HepG2 (cell line): ENCODE measurements around the gene RPL4. TPM values are rescaled to one million over a fixed set of nuclear protein-coding genes. Genes with fewer than 3 reads are reported as not detected.
"Not testable (repeated sequence)": the region's sequence is repeated elsewhere in the genome, so short reads cannot be mapped to it uniquely, and the experiment has no call there.

ENCODE experiments used
- ATAC-seq: fragments of 200-7000 bp; cut with Tn5 transposase; 3 replicates; pipeline ENCODE4 v1.9.1; 2020; ENCODE audit warnings: mild to moderate bottlenecking, moderate library complexity
- BruUV-seq: library from RNA; stranded (reverse); fragments of 400-500 nt; replicated peaks from 2 replicates; lab custom pipeline; 2021; lab: Mats Ljungman, UMichigan
- CTCF ChIA-PET: fragments of 300-600 bp; formaldehyde crosslinking; extraction: SDS; loops from one replicate; lab custom pipeline; 2021; ENCODE audit warnings: low total read pairs, inconsistent platforms, low intra/inter-chr PET ratio; lab: Yijun Ruan, JAX
- POLR2A ChIA-PET: fragments of 350-600 bp; sonication (Branson Sonifier 250); formaldehyde crosslinking; loops from one replicate; lab custom pipeline; 2020; ENCODE audit warnings: antibody characterized with exemption, inconsistent platforms; lab: Yijun Ruan, JAX
- DNase-seq: peaks from one replicate; pipeline ENCODE4 v3.0.0-alpha.2; 2015; ENCODE audit warnings: low spot score
- FAIRE-seq: peaks from 3 replicates; lab custom pipeline; 2011; peaks lifted over from hg19 to GRCh38; lab: Jason Lieb, UNC
- H2AFZ ChIP-seq: one replicate; pipeline ENCODE4 v1.6.1; 2011; ENCODE audit warnings: low read length, inconsistent platforms
- H3K27ac ChIP-seq: fragments of 300-600 bp; 3 replicates; pipeline ENCODE4 v1.8.0; 2011; ENCODE audit warnings: mixed run types, mild to moderate bottlenecking, mixed read lengths, low read length, inconsistent platforms; ENCODE audit not compliant: insufficient read depth; ENCODE audit errors: extremely low read length
- H3K27me3 ChIP-seq, 2 experiments: fragments of 200-600 bp in 1 of 2; 2 replicates in 1 of 2; 3 replicates in 1 of 2; pipeline versions ENCODE4 v1.6.0 to v1.8.0; 2011; ENCODE audit warnings: low read length in 2 of 2, mild to moderate bottlenecking in 2 of 2, moderate library complexity in 2 of 2, inconsistent platforms in 1 of 2; ENCODE audit not compliant: insufficient read depth in 2 of 2, control insufficient read depth in 1 of 2
- H3K36me3 ChIP-seq, 2 experiments: fragments of 200-600 bp in 1 of 2; replicated peaks in 1 of 2; 2 replicates in 1 of 2; 3 replicates in 1 of 2; pipeline versions ENCODE4 v1.5.1 to v1.8.0; 2011; ENCODE audit warnings: low read length in 2 of 2, inconsistent platforms in 1 of 2; ENCODE audit not compliant: insufficient read depth in 2 of 2, control insufficient read depth in 1 of 2
- H3K4me1 ChIP-seq: 2 replicates; pipeline ENCODE4 v1.5.1; 2012; ENCODE audit warnings: low read length, inconsistent platforms; ENCODE audit not compliant: insufficient read depth
- H3K4me2 ChIP-seq: 2 replicates; pipeline ENCODE4 v1.6.0; 2011; ENCODE audit warnings: low read depth, low read length, inconsistent platforms
- H3K4me3 ChIP-seq, 3 experiments: fragments of 200-600 bp in 1 of 3; sonication (generic), shearing (Covaris generic) in 1 of 3; replicated peaks in 1 of 3; 2 replicates each; pipeline ENCODE4 v1.5.1; 2011 to 2016; ENCODE audit warnings: low read length in 3 of 3, inconsistent platforms in 2 of 3, low read depth in 2 of 3, mild to moderate bottlenecking in 2 of 3, control low read depth in 1 of 3, mixed read lengths in 1 of 3; ENCODE audit not compliant: insufficient read depth in 1 of 3
- H3K79me2 ChIP-seq: one replicate; pipeline ENCODE4 v1.6.1; 2011; ENCODE audit warnings: low read length, inconsistent platforms; ENCODE audit not compliant: insufficient read depth
- H3K9ac ChIP-seq: 2 replicates; pipeline ENCODE4 v1.6.0; 2011; ENCODE audit warnings: mild to moderate bottlenecking, low read depth, low read length, inconsistent platforms; ENCODE audit not compliant: insufficient read depth
- H3K9me3 ChIP-seq: 2 replicates; pipeline ENCODE4 v1.5.1; 2012; ENCODE audit warnings: mild to moderate bottlenecking, low read length
- H4K20me1 ChIP-seq: 2 replicates; pipeline ENCODE4 v1.6.0; 2011; ENCODE audit warnings: inconsistent platforms, mild to moderate bottlenecking, low read length, moderate library complexity; ENCODE audit not compliant: insufficient read depth
- POLR2AphosphoS5 ChIP-seq: IDR thresholded peaks from 2 replicates; pipeline ENCODE4 v1.6.1; 2012; ENCODE audit warnings: low read depth, low read length
- RBFOX2 ChIP-seq: fragments of 200-400 bp; formaldehyde crosslinking; IDR thresholded peaks from 2 replicates; pipeline ENCODE4 v1.6.1; 2017; ENCODE audit warnings: low read depth, mild to moderate bottlenecking, low read length
- WGBS: methylation state at CpG from one replicate; pipeline ENCODE4 v1.1.6; 2017; ENCODE audit warnings: low lambda C conversion rate; 5-methylcytosine and 5-hydroxymethylcytosine counted together
- in situ Hi-C: cut with HindIII; loops from 2 replicates; pipeline ENCODE4 v1.10.0; 2017; ENCODE audit warnings: low pct_unique_long_range_greater_than_20kb; ENCODE audit not compliant: extremely low pct_ligation_motif_present
- intact Hi-C: fragments of 100-400 bp; cut with micrococcal nuclease; formaldehyde crosslinking; loops from one replicate; pipeline ENCODE4 v1.10.0; 2022; ENCODE audit not compliant: unreplicated experiment
- polyA plus RNA-seq, 8 experiments: library from polyadenylated mRNA; depleted of rRNA in 3 of 8; stranded (reverse) in 7 of 8; unstranded in 1 of 8; fragments of >200 nt; fragmentation: Illumina TruSeq in 4 of 8; extraction: Trizol in 4 of 8; gene quantifications; 2 replicates each; pipeline versions ENCODE4 v1.2.1 to v1.2.3, GENCODE V29; 2011 to 2016; ENCODE audit warnings: low read depth in 4 of 8, missing spikeins in 1 of 8, mixed read lengths in 1 of 8; ENCODE audit not compliant: insufficient read depth in 1 of 8
- total RNA-seq, 5 experiments: library from RNA; depleted of rRNA; stranded (reverse); fragments of >200 nt; fragmentation: Illumina TruSeq; extraction: Trizol; gene quantifications; 2 replicates each; pipeline ENCODE4 v1.2.3, GENCODE V29; 2016; ENCODE audit warnings: low read depth in 1 of 5
- TF ChIP-seq, protein P1 (sequence below): sonication (generic); formaldehyde crosslinking; IDR thresholded peaks from 2 replicates; pipeline ENCODE4 v1.8.0; 2022; ENCODE audit warnings: mild to moderate bottlenecking, missing genetic modification reagents

The RPL4 gene
- total and polyA plus RNA-seq, 2 of the 13 experiments (the other 11 are each of a cell fraction or from before 2014, with no cell fraction given): 3,630 to 3,960 TPM

DNA sequence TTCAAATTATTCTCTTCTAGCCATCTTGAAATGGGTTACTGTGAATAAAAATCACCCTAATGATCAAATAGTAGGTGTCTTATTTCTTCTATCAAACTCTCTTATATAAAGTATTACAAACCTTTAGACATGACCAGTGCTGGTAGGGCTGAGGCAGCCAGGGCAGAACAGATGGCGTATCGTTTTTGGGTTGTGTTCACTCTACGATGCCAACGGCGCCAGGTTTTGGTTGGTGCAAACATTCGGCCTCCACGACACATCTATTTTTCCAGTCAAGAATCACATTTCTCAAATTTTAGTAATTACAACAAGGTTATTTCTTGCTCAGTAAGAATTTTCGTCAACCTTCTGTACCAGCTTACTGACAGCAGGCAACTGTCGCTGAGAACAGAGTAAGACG lies 2.2 kb downstream of the RPL4 start:
- FAIRE-seq (no peak), DNase-seq (no peak), ATAC-seq (no peak)
- intact Hi-C loops: no loop called here
- POLR2A ChIA-PET: no interaction called here
- Histone ChIP-seq H3K9ac (peak overlapping the region; percentile 96), H3K79me2 (peaks cover 54% of the 10 kb centered on the region), H3K4me2 (peak overlapping the region; percentile 93), H3K27me3 (peaks cover 0 to 5% of the 10 kb centered on the region in 2 experiments; a peak in 1 of 5 replicates), H3K27ac (peak overlapping the region; percentile 89), H3K36me3 (peaks cover 6 to 48% of the 10 kb centered on the region in 2 experiments; a peak in 4 of 5 replicates), H3K9me3 (no peaks in the 10 kb centered on the region), H2AFZ (no peak overlapping the region), H3K4me3 (peak overlapping the region; percentile 69 to 100 (median 88); a peak in 4 of 6 replicates), H4K20me1 (peaks cover 42% of the 10 kb centered on the region), H3K4me1 (peaks cover 52% of the 10 kb centered on the region)
- WGBS: 79% methylated on average over 10 of the region's 10 CpGs
- TF ChIP-seq, protein P1, sequence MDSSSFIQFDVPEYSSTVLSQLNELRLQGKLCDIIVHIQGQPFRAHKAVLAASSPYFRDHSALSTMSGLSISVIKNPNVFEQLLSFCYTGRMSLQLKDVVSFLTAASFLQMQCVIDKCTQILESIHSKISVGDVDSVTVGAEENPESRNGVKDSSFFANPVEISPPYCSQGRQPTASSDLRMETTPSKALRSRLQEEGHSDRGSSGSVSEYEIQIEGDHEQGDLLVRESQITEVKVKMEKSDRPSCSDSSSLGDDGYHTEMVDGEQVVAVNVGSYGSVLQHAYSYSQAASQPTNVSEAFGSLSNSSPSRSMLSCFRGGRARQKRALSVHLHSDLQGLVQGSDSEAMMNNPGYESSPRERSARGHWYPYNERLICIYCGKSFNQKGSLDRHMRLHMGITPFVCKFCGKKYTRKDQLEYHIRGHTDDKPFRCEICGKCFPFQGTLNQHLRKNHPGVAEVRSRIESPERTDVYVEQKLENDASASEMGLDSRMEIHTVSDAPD (CRISPR knock-in tag): no peak
- 0 out of 2 replicates have a peak, but pooled peaks have one; percentile 7 for TF ChIP-seq POLR2AphosphoS5
- peak; percentile 52; the same call in 1 of the 2 replicates for TF ChIP-seq RBFOX2
- in situ Hi-C loops: no loop called here
- CTCF ChIA-PET: no interaction called here
- BruUV-seq: no TSS peak

DNA sequence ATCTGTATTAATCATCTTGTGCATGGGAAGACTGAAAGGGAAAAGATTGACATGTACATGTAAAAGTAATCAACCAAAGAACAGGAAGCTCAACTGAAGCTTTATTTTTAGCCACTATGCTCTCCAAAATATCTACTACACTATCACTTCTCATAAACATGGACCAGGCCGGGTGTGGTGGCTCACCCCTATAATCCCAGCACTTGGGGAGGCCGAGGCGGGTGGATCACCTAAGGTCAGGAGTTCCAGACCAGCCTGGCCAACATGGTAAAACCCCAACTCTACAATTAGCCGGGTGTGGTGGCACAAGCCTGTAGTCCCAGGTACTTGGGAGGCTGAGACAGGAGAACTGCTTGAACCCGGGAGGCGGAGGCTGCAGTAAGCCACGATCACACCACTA lies 4.3 kb downstream of the RPL4 start:
- H4K20me1 ChIP-seq: peaks cover 42% of the 10 kb centered on the region
- H3K4me3 ChIP-seq, intact Hi-C loops, H3K27me3 ChIP-seq, H3K27ac ChIP-seq, DNase-seq, ATAC-seq, H2AFZ ChIP-seq, POLR2A ChIA-PET, in situ Hi-C loops, H3K9me3 ChIP-seq, H3K9ac ChIP-seq, H3K4me2 ChIP-seq, CTCF ChIA-PET, BruUV-seq, FAIRE-seq: not testable (repeated sequence)
- WGBS: 96% methylated on average over 7 of the region's 7 CpGs
- H3K4me1 ChIP-seq: peaks cover 59% of the 10 kb centered on the region
- peaks cover 47% of the 10 kb centered on the region for H3K79me2 ChIP-seq
- H3K36me3 ChIP-seq: peaks cover 6 to 51% of the 10 kb centered on the region in 2 experiments; a peak in 4 of 5 replicates
